Esophagus muscularis mucosa (tissue), 4 donors: ENCODE results near the gene SUPT20HL2.
"Not testable (repeated sequence)": the region's sequence is repeated elsewhere in the genome, so short reads cannot be mapped to it uniquely, and the experiment has no call there.

Experiments
- CTCF ChIP-seq, 3 experiments: fragments of 200-600 bp in 2 of 3; fragments of 450-650 bp in 1 of 3; sonication (generic) in 2 of 3; IDR thresholded peaks; one replicate each; pipeline ENCODE4 v1.5.1; 2017 to 2019; ENCODE audit warnings: antibody characterized with exemption in 3 of 3, mild to moderate bottlenecking in 2 of 3, moderate library complexity in 1 of 3
- EP300 ChIP-seq: sonication (generic); formaldehyde crosslinking; IDR thresholded peaks from one replicate; pipeline ENCODE4 v1.6.1; 2017; ENCODE audit warnings: antibody characterized with exemption
- POLR2AphosphoS5 ChIP-seq, 2 donors: sonication (generic); formaldehyde crosslinking; IDR thresholded peaks; one replicate each; pipeline ENCODE4 v1.6.1; 2017; ENCODE audit warnings: antibody characterized with exemption in 2 of 2

- TF ChIP-seq POLR2AphosphoS5 (IDR thresholded peaks at IDR 0.05); CTCF (IDR thresholded peaks at IDR 0.05); EP300: not testable (repeated sequence)
These were observed 1.6 kb downstream of the SUPT20HL2 start for GRCh38 chrX:24312249-24312607.
